ENCODE measurements around the gene RANBP10.

DNA sequence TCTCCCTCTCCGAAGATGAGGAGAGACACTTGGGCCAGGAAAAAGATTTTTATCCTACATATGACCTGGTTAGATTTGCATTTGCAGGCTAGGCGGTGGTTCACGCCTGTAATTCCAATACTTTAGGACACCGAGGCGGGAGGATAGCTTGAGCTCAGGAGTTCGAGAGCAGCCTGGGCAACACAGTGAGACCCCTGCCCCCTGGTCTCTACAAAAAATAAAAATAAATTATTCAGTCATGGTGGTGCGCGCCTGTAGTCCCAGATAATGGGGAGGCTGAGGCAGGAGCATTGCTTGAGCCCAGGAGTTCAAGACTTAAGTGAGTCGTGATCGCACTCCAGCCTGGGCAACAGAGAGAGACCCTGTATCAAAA lies 27.9 kb upstream of the RANBP10 start:
- TF ChIP-seq, protein P1, sequence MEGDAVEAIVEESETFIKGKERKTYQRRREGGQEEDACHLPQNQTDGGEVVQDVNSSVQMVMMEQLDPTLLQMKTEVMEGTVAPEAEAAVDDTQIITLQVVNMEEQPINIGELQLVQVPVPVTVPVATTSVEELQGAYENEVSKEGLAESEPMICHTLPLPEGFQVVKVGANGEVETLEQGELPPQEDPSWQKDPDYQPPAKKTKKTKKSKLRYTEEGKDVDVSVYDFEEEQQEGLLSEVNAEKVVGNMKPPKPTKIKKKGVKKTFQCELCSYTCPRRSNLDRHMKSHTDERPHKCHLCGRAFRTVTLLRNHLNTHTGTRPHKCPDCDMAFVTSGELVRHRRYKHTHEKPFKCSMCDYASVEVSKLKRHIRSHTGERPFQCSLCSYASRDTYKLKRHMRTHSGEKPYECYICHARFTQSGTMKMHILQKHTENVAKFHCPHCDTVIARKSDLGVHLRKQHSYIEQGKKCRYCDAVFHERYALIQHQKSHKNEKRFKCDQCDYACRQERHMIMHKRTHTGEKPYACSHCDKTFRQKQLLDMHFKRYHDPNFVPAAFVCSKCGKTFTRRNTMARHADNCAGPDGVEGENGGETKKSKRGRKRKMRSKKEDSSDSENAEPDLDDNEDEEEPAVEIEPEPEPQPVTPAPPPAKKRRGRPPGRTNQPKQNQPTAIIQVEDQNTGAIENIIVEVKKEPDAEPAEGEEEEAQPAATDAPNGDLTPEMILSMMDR (IDR thresholded peaks at IDR 0.05): no peak
- no peak for TF ChIP-seq POLR2A (IDR thresholded peaks at IDR 0.05)
